Endothelial cell of umbilical vein (primary cell): Measurements from ENCODE around the gene CNGB1. TPM values are rescaled to one million over a fixed set of nuclear protein-coding genes. Genes with fewer than 3 reads are reported as not detected.

Experiments used
- BruUV-seq: library from RNA; stranded (reverse); fragments of 400-500 nt; replicated peaks from 2 replicates; lab custom pipeline; 2021; lab: Mats Ljungman, UMichigan
- CTCF ChIA-PET: fragments of 300-600, 350-600 bp; sonication (Branson Sonifier 250); formaldehyde crosslinking; loops from one replicate; lab custom pipeline; 2021; ENCODE audit warnings: antibody characterized with exemption, inconsistent platforms; lab: Charles Lee
- POLR2A ChIA-PET: fragments of 300-600, 350-600 bp; sonication (Branson Sonifier 250); formaldehyde crosslinking; loops from one replicate; lab custom pipeline; 2021; ENCODE audit warnings: antibody characterized with exemption, inconsistent platforms; lab: Charles Lee
- DNase-seq: peaks from one replicate; pipeline ENCODE4 v3.0.0-alpha.2; 2011; ENCODE audit warnings: low read depth, low spot score
- FAIRE-seq: peaks from 2 replicates; lab custom pipeline; 2011; peaks lifted over from hg19 to GRCh38; lab: Jason Lieb, UNC
- H2AFZ ChIP-seq: 2 replicates; pipeline ENCODE4 v1.6.0; 2012; ENCODE audit warnings: low read depth, low read length, control low read depth, inconsistent platforms
- H3K27ac ChIP-seq: 2 replicates; pipeline ENCODE4 v1.5.1; 2011; ENCODE audit warnings: low read depth, mild to moderate bottlenecking, control low read depth, low read length, moderate library complexity; ENCODE audit not compliant: insufficient read depth
- H3K27me3 ChIP-seq, 2 experiments: 2 replicates each; pipeline versions ENCODE4 v1.6.0 to v1.6.1; 2011; ENCODE audit warnings: low read length in 2 of 2, mixed read lengths in 1 of 2; ENCODE audit not compliant: control insufficient read depth in 2 of 2, insufficient read depth in 2 of 2
- H3K36me3 ChIP-seq, 2 experiments: 2 replicates in 1 of 2; 3 replicates in 1 of 2; pipeline ENCODE4 v1.5.1; 2011; ENCODE audit warnings: low read length in 2 of 2, mild to moderate bottlenecking in 1 of 2, moderate library complexity in 1 of 2; ENCODE audit not compliant: control insufficient read depth in 2 of 2, insufficient read depth in 2 of 2; ENCODE audit errors: extremely low read depth in 1 of 2
- H3K4me1 ChIP-seq: 3 replicates; pipeline ENCODE4 v1.5.1; 2011; ENCODE audit warnings: mild to moderate bottlenecking, low read length; ENCODE audit not compliant: control insufficient read depth, insufficient read depth; ENCODE audit errors: extremely low read depth
- H3K4me2 ChIP-seq: 2 replicates; pipeline ENCODE4 v1.6.1; 2011; ENCODE audit warnings: low read length, control low read depth, mixed read lengths; ENCODE audit not compliant: insufficient read depth
- H3K4me3 ChIP-seq, 3 experiments: fragments of 200-600 bp in 1 of 3; sonication (generic), shearing (Covaris generic) in 1 of 3; replicated peaks in 1 of 3; 2 replicates each; pipeline ENCODE4 v1.5.1; 2011 to 2016; ENCODE audit warnings: control low read depth in 3 of 3, low read length in 3 of 3, mild to moderate bottlenecking in 2 of 3, inconsistent platforms in 1 of 3, low read depth in 1 of 3, moderate library complexity in 1 of 3; ENCODE audit not compliant: insufficient read depth in 1 of 3
- H3K79me2 ChIP-seq: 2 replicates; pipeline ENCODE4 v1.6.0; 2012; ENCODE audit warnings: low read length, inconsistent platforms; ENCODE audit not compliant: control insufficient read depth, insufficient read depth
- H3K9ac ChIP-seq: replicated peaks from 2 replicates; pipeline ENCODE3; 2011; ENCODE audit warnings: low read length, control low read depth; ENCODE audit not compliant: insufficient read depth; ENCODE audit errors: extremely low read depth
- H3K9me1 ChIP-seq: replicated peaks from 3 replicates; pipeline ENCODE4 v1.6.0; 2011; ENCODE audit warnings: mild to moderate bottlenecking, low read length; ENCODE audit not compliant: control insufficient read depth, insufficient read depth; ENCODE audit errors: extremely low read depth
- H3K9me3 ChIP-seq: replicated peaks from 2 replicates; pipeline ENCODE4 v1.5.1; 2012; ENCODE audit warnings: low read length, inconsistent platforms; ENCODE audit not compliant: control insufficient read depth, insufficient read depth
- H4K20me1 ChIP-seq: replicated peaks from 2 replicates; pipeline ENCODE3; 2011; ENCODE audit warnings: mild to moderate bottlenecking, low read length; ENCODE audit not compliant: control insufficient read depth, insufficient read depth; ENCODE audit errors: extremely low read depth
- FOS ChIP-seq: IDR thresholded peaks from 2 replicates; pipeline ENCODE4 v1.6.1; 2011; ENCODE audit warnings: mild to moderate bottlenecking, low read length, moderate library complexity, borderline replicate concordance; ENCODE audit not compliant: insufficient read depth
- GATA2 ChIP-seq: IDR thresholded peaks from 2 replicates; pipeline ENCODE4 v1.7.0; 2011; ENCODE audit warnings: low read depth, mild to moderate bottlenecking, moderate library complexity, mixed read lengths, low read length; ENCODE audit not compliant: insufficient read length, insufficient read depth
- JUN ChIP-seq: IDR thresholded peaks from 2 replicates; pipeline ENCODE4 v1.6.1; 2011; ENCODE audit warnings: borderline replicate concordance, low read depth; ENCODE audit not compliant: insufficient read length, insufficient read depth
- MYC ChIP-seq: IDR thresholded peaks from one replicate; pipeline ENCODE4 v1.6.1; 2011; ENCODE audit warnings: mild to moderate bottlenecking, low read depth, low read length
- POLR2A ChIP-seq: IDR thresholded peaks from 2 replicates; pipeline ENCODE4 v1.6.1; 2012; ENCODE audit warnings: low read depth, mild to moderate bottlenecking, control low read depth, low read length
- dilution Hi-C: fragments of 300-500 bp; cut with MboI; formaldehyde crosslinking; loops from one replicate; pipeline ENCODE4 v1.15.0; 2019; ENCODE audit warnings: low sequenced_read_pairs; ENCODE audit not compliant: extremely low pct_ligation_motif_present
- intact Hi-C: fragments of 100-400 bp; cut with micrococcal nuclease; formaldehyde crosslinking; loops from one replicate; pipeline ENCODE4 v1.10.0; 2022
- polyA plus RNA-seq, 4 experiments: library from polyadenylated mRNA; depleted of rRNA in 3 of 4; stranded (reverse) in 3 of 4; unstranded in 1 of 4; fragments of >200 nt; gene quantifications; 2 replicates each; pipeline versions ENCODE4 v1.2.1 to v1.2.3, GENCODE V29; 2011 to 2012; ENCODE audit warnings: missing spikeins in 1 of 4
- total RNA-seq: library from RNA; stranded (reverse); gene quantifications from 2 replicates; pipeline ENCODE4 v1.2.3, GENCODE V29; 2021
- TF ChIP-seq, protein P1 (sequence below): IDR thresholded peaks from 2 replicates; pipeline ENCODE4 v1.6.1; 2011; ENCODE audit not compliant: insufficient read depth, insufficient read length

CNGB1 gene
- total and polyA plus RNA-seq, 2 donors (not counting 3 experiments of a cell fraction or from before 2014, with no cell fraction given), result not detected

DNA sequence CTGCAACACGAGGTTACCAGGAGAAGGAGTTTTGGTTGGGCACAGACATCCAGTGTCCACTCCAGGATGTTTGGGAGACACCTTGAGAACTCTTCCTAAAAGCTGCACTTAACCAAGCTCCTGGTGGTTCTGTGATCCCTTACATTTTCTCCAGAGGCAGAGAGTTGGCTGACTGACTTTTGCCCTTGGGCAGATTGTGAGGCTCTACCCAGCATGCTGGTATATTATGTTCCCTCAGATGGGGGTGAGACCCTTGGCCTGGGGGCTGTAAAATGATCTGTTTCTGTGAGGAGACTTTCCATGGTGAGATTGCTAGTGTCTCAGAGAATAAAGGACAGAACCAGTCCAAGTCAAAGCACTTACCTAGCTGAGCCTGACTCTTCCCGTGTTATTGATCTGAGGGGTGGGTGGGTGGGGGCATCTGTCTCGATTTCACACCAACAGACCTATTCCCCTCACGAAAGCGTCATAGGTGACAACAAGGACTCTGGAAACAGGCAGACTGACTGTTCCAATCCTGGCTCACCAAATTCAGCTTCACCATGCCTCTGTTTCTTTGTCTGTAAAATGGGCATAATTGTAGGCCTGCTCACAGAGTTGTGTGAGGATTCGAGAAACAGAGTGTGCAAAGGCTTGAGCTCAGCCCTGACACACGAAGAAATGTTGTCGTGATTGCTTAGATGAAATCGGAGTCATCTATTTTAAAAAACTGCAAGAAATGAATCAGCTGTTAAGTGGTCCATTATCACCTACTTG is 42.5 kb upstream of the CNGB1 start:
- H4K20me1 ChIP-seq, result no peaks in the 10 kb centered on the region
- no peak overlapping the region for H2AFZ ChIP-seq
- dilution Hi-C loops (no loop called here), intact Hi-C loops (no loop called here)
- BruUV-seq, result no TSS peak
- no peak for DNase-seq
- no peak for FAIRE-seq
- no peaks in the 10 kb centered on the region for H3K9me1 ChIP-seq
- H3K9me3 ChIP-seq, result no peaks in the 10 kb centered on the region
- ChIA-PET CTCF (interaction anchor here (1.0 to 1.7 kb wide), 4 partner anchors 8 to 116 kb away, joined by 3 to 5 read pairs (median 4); partner anchors contain the start of gene CFAP20), POLR2A (no interaction called here)
- no peak overlapping the region for H3K27ac ChIP-seq
- H3K4me1 ChIP-seq, result peaks cover 3% of the 10 kb centered on the region
- no peak overlapping the region for H3K9ac ChIP-seq
- H3K4me2 ChIP-seq, result no peak overlapping the region
- no peak for TF ChIP-seq GATA2
- TF ChIP-seq, protein P1, sequence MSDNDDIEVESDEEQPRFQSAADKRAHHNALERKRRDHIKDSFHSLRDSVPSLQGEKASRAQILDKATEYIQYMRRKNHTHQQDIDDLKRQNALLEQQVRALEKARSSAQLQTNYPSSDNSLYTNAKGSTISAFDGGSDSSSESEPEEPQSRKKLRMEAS, result no peak
- no peak for TF ChIP-seq MYC
- no peak for TF ChIP-seq JUN
- TF ChIP-seq POLR2A, result no peak
- H3K36me3 ChIP-seq, result peaks cover 8 to 20% of the 10 kb centered on the region in 2 experiments
- no peak overlapping the region for H3K4me3 ChIP-seq
- no peaks in the 10 kb centered on the region for H3K79me2 ChIP-seq
- no peaks in the 10 kb centered on the region for H3K27me3 ChIP-seq

DNA sequence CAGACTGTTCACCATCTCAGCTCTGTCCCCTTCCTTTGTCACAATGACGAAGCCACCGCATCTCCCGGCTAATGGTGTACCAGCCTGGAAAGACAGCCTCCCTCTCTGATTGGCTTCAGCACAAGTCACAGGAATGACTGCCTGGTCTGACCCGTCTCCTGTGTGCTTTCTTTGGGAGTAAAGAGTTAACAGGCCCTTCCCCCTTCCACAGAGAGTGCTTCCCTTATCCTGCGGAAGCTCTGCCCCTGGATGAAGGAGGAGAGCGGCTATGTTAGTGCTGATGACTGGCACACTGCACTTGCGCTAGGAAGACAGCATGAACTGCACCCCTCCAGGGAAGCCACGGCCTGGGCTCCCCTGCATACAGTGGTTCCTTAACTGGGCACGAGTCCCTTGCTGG is 41.6 kb upstream of the CNGB1 start:
- H3K4me1 ChIP-seq, result peaks cover 3% of the 10 kb centered on the region
- TF ChIP-seq JUN (no peak), FOS (no peak), GATA2 (no peak), POLR2A (no peak)
- BruUV-seq, result no TSS peak
- H3K79me2 ChIP-seq, result no peaks in the 10 kb centered on the region
- H3K27me3 ChIP-seq, result no peaks in the 10 kb centered on the region
- CTCF ChIA-PET, result interaction anchor here (1.3 kb wide), 1 partner anchor 109 kb away, joined by 5 read pairs; no protein-coding TSS in a partner anchor
- H2AFZ ChIP-seq, result no peak overlapping the region
- no peak overlapping the region for H3K9ac ChIP-seq
- no peak overlapping the region for H3K4me2 ChIP-seq
- no peak overlapping the region for H3K27ac ChIP-seq
- no peak overlapping the region for H3K4me3 ChIP-seq
- H3K9me3 ChIP-seq, result no peaks in the 10 kb centered on the region
- no peaks in the 10 kb centered on the region for H3K9me1 ChIP-seq
- dilution Hi-C loops (no loop called here), intact Hi-C loops (no loop called here)
- DNase-seq (no peak), FAIRE-seq (no peak)
- POLR2A ChIA-PET, result no interaction called here
- H4K20me1 ChIP-seq, result no peaks in the 10 kb centered on the region
- H3K36me3 ChIP-seq, result peaks cover 8 to 20% of the 10 kb centered on the region in 2 experiments
